ENCODE results near the gene KCTD11. TPM values are rescaled to one million over a fixed set of nuclear protein-coding genes. Genes with fewer than 3 reads are reported as not detected.

The KCTD11 gene
- total and polyA plus RNA-seq, 2 of the 13 experiments (the other 11 are each of a cell fraction or from before 2014, with no cell fraction given) = 1.6 to 2.6 TPM

- TF ChIP-seq ZBTB39 (CRISPR knock-in tag; IDR thresholded peaks at IDR 0.05) = no peak
- TF ChIP-seq TFDP2 (CRISPR knock-in tag; IDR thresholded peaks at IDR 0.05) = peak; percentile 83
- TF ChIP-seq TRIM24 (CRISPR knock-in tag; IDR thresholded peaks at IDR 0.05) = no peak
- peak; percentile 88 for TF ChIP-seq HNF1B (CRISPR knock-in tag; IDR thresholded peaks at IDR 0.05)
- TF ChIP-seq JUN (CRISPR knock-in tag; IDR thresholded peaks at IDR 0.05) = no peak
- TF ChIP-seq TEAD2 (CRISPR knock-in tag; IDR thresholded peaks at IDR 0.05) = no peak
- peak; percentile 57; the same call in 1 of the 2 replicates for TF ChIP-seq ZNF609 (CRISPR knock-in tag; IDR thresholded peaks at IDR 0.05; ENCODE audit: borderline replicate concordance)
- no peak for TF ChIP-seq ARID5B (CRISPR knock-in tag; IDR thresholded peaks at IDR 0.05)
- no peak for TF ChIP-seq ZNF230 (CRISPR knock-in tag; IDR thresholded peaks at IDR 0.05)
- no peak for TF ChIP-seq KDM6A (CRISPR knock-in tag; IDR thresholded peaks at IDR 0.05; ENCODE audit: low read depth)
- no peak for TF ChIP-seq ZNF138 (CRISPR knock-in tag; IDR thresholded peaks at IDR 0.05; ENCODE audit: low read depth)
- TF ChIP-seq ZBTB49 (CRISPR knock-in tag; IDR thresholded peaks at IDR 0.05; ENCODE audit: borderline replicate concordance) = no peak
These were observed 22.5 kb upstream of the KCTD11 start (continued) for GRCh38 chr17:7329374-7329996.
